K562 (cell line): ENCODE measurements around the gene DUSP5. TPM values are rescaled to one million over a fixed set of nuclear protein-coding genes. Genes with fewer than 3 reads are reported as not detected.

Source experiments
- ATAC-seq: fragments of 200-7000 bp; cut with Tn5 transposase; 3 replicates; pipeline ENCODE4 v1.9.1; 2020; ENCODE audit warnings: moderate library complexity
- BruUV-seq: library from RNA; stranded (reverse); fragments of 400-500 nt; replicated peaks from 2 replicates; lab custom pipeline; 2021; lab: Mats Ljungman, UMichigan
- CTCF ChIA-PET: fragments of 300-600 bp; formaldehyde crosslinking; extraction: SDS; loops from one replicate; lab custom pipeline; 2021; ENCODE audit warnings: low intra/inter-chr PET ratio; lab: Yijun Ruan, JAX
- POLR2A ChIA-PET: fragments of 300-600, 350-650 bp; sonication (Branson Sonifier 250); formaldehyde crosslinking; extraction: SDS; loops from one replicate; lab custom pipeline; 2021; ENCODE audit warnings: antibody characterized with exemption, inconsistent platforms; lab: Yijun Ruan, JAX
- DNase-seq, 4 experiments: peaks; one replicate each; pipeline versions ENCODE4 v3.0.0 to v3.0.0-alpha.2; 2011 to 2018; ENCODE audit warnings: low spot score in 3 of 4, mixed read lengths in 3 of 4; ENCODE audit errors: extremely low read depth in 1 of 4
- FAIRE-seq: peaks from 2 replicates; lab custom pipeline; 2011; peaks lifted over from hg19 to GRCh38; lab: Jason Lieb, UNC
- H2AFZ ChIP-seq: 2 replicates; pipeline ENCODE4 v1.6.0; 2011; ENCODE audit warnings: low read depth, low read length, control low read depth, inconsistent platforms
- H3K27ac ChIP-seq: fragments of 200-600 bp; 3 replicates; pipeline ENCODE4 v1.8.0; 2011; ENCODE audit warnings: low read depth, mild to moderate bottlenecking, control low read depth, inconsistent platforms, low read length, moderate library complexity, mixed read lengths; ENCODE audit errors: extremely low read depth
- H3K27me3 ChIP-seq, 2 experiments: fragments of 300-600 bp in 1 of 2; 2 replicates in 1 of 2; 3 replicates in 1 of 2; pipeline versions ENCODE4 v1.6.0 to v1.8.0; 2011; ENCODE audit warnings: inconsistent platforms in 2 of 2, low read length in 2 of 2, mild to moderate bottlenecking in 1 of 2, mixed read lengths in 1 of 2, moderate library complexity in 1 of 2; ENCODE audit not compliant: control insufficient read depth in 2 of 2, insufficient read depth in 2 of 2
- H3K36me3 ChIP-seq: fragments of 300-600 bp; 3 replicates; pipeline ENCODE4 v1.8.0; 2011; ENCODE audit warnings: mild to moderate bottlenecking, low read length, inconsistent platforms; ENCODE audit not compliant: control insufficient read depth, insufficient read depth
- H3K4me1 ChIP-seq, 2 experiments: fragments of 200-600 bp in 1 of 2; replicated peaks in 1 of 2; 2 replicates in 1 of 2; 3 replicates in 1 of 2; pipeline versions ENCODE4 v1.5.1 to v1.8.0; 2011; ENCODE audit warnings: inconsistent platforms in 2 of 2, low read length in 2 of 2, mild to moderate bottlenecking in 1 of 2, mixed read lengths in 1 of 2, moderate library complexity in 1 of 2; ENCODE audit not compliant: control insufficient read depth in 2 of 2, insufficient read depth in 2 of 2
- H3K4me2 ChIP-seq: 2 replicates; pipeline ENCODE4 v1.6.1; 2011; ENCODE audit warnings: low read length, control low read depth, inconsistent platforms, mixed read lengths; ENCODE audit not compliant: insufficient read depth
- H3K4me3 ChIP-seq: fragments of 200-600 bp; sonication (generic), shearing (Covaris generic); 2 replicates; pipeline ENCODE4 v1.5.1; 2016; ENCODE audit warnings: control low read depth, inconsistent platforms
- H3K79me2 ChIP-seq: fragments of 200-600 bp; 3 replicates; pipeline ENCODE4 v1.8.0; 2011; ENCODE audit warnings: low read length, inconsistent platforms; ENCODE audit not compliant: control insufficient read depth, insufficient read depth
- H3K9ac ChIP-seq, 2 experiments: 2 replicates each; pipeline versions ENCODE4 v1.6.0 to v1.6.1; 2011; ENCODE audit warnings: low read depth in 2 of 2, low read length in 2 of 2, control low read depth in 1 of 2, inconsistent platforms in 1 of 2, mild to moderate bottlenecking in 1 of 2, mixed read lengths in 1 of 2; ENCODE audit not compliant: insufficient read depth in 1 of 2
- H3K9me1 ChIP-seq: one replicate; pipeline ENCODE4 v1.6.0; 2011; ENCODE audit warnings: inconsistent platforms, mild to moderate bottlenecking, low read length, moderate library complexity; ENCODE audit not compliant: control insufficient read depth, insufficient read depth
- H3K9me3 ChIP-seq: replicated peaks from 2 replicates; pipeline ENCODE4 v1.5.1; 2011; ENCODE audit warnings: low read depth, low read length, inconsistent platforms; ENCODE audit not compliant: control insufficient read depth, insufficient read depth
- H4K20me1 ChIP-seq: replicated peaks from 2 replicates; pipeline ENCODE4 v1.6.1; 2011; ENCODE audit warnings: low read length, inconsistent platforms, mixed read lengths; ENCODE audit not compliant: control insufficient read depth, insufficient read depth
- ERF ChIP-seq: fragments of 450-650 bp; formaldehyde crosslinking; IDR thresholded peaks from 2 replicates; pipeline ENCODE4 v1.4.0; 2020; ENCODE audit warnings: mild to moderate bottlenecking, mixed read lengths
- PBX2 ChIP-seq, 2 experiments: IDR thresholded peaks in 1 of 2; conservative IDR thresholded peaks in 1 of 2; 2 replicates each; pipeline ENCODE4 v1.6.1; 2016; ENCODE audit warnings: low read depth in 2 of 2, mild to moderate bottlenecking in 1 of 2, missing compliant biosample characterization in 1 of 2, missing genetic modification characterization in 1 of 2, moderate library complexity in 1 of 2
- WGBS: fragments of 100-300 bp; shearing (Covaris generic); methylation state at CpG from one replicate; pipeline ENCODE4 v1.1.6; 2016; ENCODE audit warnings: low coverage, mixed read lengths; ENCODE audit not compliant: insufficient coverage; ENCODE audit errors: missing lambda C conversion rate; 5-methylcytosine and 5-hydroxymethylcytosine counted together
- in situ Hi-C: fragments of 300-500 bp; cut with MboI; formaldehyde crosslinking; loops from 4 replicates; pipeline ENCODE4 v1.15.0; 2018; ENCODE audit warnings: inconsistent platforms, mixed read lengths
- intact Hi-C: fragments of 100-400 bp; cut with micrococcal nuclease; formaldehyde crosslinking; loops from 2 replicates; pipeline ENCODE4 v1.14.2; 2022
- polyA plus RNA-seq, 8 experiments: library from polyadenylated mRNA; depleted of rRNA in 4 of 8; stranded (reverse) in 5 of 8; unstranded in 3 of 8; fragments of >200 nt; fragmentation: Nextera tagmentation in 2 of 8; fragmentation: Illumina TruSeq in 1 of 8; extraction: Ambion mirVana in 2 of 8; extraction: Trizol in 1 of 8; gene quantifications; 2 replicates each; pipeline versions ENCODE4 v1.2.1 to v1.2.3, GENCODE V29; 2011 to 2014; ENCODE audit warnings: inconsistent platforms in 1 of 8, missing spikeins in 1 of 8
- total RNA-seq, 7 experiments: library from RNA; depleted of rRNA in 6 of 7; stranded (reverse); fragments of >200 nt in 6 of 7; fragmentation: Illumina TruSeq in 2 of 7; extraction: Trizol in 2 of 7; gene quantifications; 2 replicates each; pipeline versions ENCODE4 v1.2.1 to v1.2.3, GENCODE V29; 2011 to 2021; ENCODE audit warnings: low replicate concordance in 1 of 7

DUSP5 gene
- total and polyA plus RNA-seq, 9 of the 15 experiments (the other 6 are each of a cell fraction or from before 2014, with no cell fraction given) = 0.49 to 3.4 (median 2.0) TPM

- H4K20me1 ChIP-seq = no peaks in the 10 kb centered on the region
- H3K9me3 ChIP-seq = no peaks in the 10 kb centered on the region
- H3K4me2 ChIP-seq = no peak overlapping the region
- CTCF ChIA-PET = no interaction called here
- no peak for TF ChIP-seq ERF (CRISPR knock-in tag)
- TF ChIP-seq PBX2 (CRISPR knock-in tag; IDR thresholded peaks at IDR 0.05; ENCODE audit: low read depth) = no peak
- TF ChIP-seq PBX2 (tag; conservative IDR thresholded peaks at IDR 0.05; ENCODE audit: low read depth) = no peak
- TF ChIP-seq, all 486 proteins: peak for 0
- DNase-seq (no peak), FAIRE-seq (no peak), ATAC-seq (no peak)
- H3K4me1 ChIP-seq = peaks cover 3 to 31% of the 10 kb centered on the region in 2 experiments; a peak in 4 of 5 replicates
- H3K4me3 ChIP-seq = no peak overlapping the region
- in situ Hi-C loops (no loop called here), intact Hi-C loops (no loop called here)
- 90% methylated on average over 2 of the region's 2 CpGs for WGBS
- H3K9me1 ChIP-seq = no peaks in the 10 kb centered on the region
- no peak overlapping the region for H2AFZ ChIP-seq
- no TSS peak for BruUV-seq
- no peaks in the 10 kb centered on the region for H3K27me3 ChIP-seq
- no peak overlapping the region for H3K9ac ChIP-seq
- POLR2A ChIA-PET = no interaction called here
- H3K27ac ChIP-seq = no peak overlapping the region
- peaks cover 14% of the 10 kb centered on the region; the same call in 2 of the 3 replicates for H3K79me2 ChIP-seq
- H3K36me3 ChIP-seq = peaks cover 25% of the 10 kb centered on the region; the same call in 2 of the 3 replicates
These were observed 8.7 kb downstream of the DUSP5 start for GRCh38 chr10:110506448-110506847.
